Measurements from ENCODE around the gene UFD1.

The UFD1 gene

DNA sequence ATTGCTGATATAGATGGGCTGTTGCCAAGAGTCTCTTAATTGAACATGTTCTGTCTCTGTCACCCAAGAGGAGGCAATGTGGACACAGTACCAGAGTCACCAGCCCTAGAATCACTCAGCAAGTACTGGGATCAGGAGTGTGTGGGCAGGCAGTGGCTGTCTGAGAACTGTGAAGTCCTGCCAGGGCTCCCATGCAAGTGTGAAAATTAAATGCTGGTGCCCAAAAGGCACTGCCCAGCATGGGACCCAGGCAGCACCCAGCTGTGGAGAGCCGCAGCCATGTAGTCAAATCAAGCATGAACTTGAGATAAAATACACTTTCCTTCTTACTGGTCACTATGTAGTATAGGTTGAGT is 67.3 kb downstream of the UFD1 start:
- H3K27ac ChIP-seq = no peak overlapping the region
- TF ChIP-seq ZFX (IDR thresholded peaks at IDR 0.05; ENCODE audit: borderline replicate concordance) = no peak
- TF ChIP-seq, protein P1, sequence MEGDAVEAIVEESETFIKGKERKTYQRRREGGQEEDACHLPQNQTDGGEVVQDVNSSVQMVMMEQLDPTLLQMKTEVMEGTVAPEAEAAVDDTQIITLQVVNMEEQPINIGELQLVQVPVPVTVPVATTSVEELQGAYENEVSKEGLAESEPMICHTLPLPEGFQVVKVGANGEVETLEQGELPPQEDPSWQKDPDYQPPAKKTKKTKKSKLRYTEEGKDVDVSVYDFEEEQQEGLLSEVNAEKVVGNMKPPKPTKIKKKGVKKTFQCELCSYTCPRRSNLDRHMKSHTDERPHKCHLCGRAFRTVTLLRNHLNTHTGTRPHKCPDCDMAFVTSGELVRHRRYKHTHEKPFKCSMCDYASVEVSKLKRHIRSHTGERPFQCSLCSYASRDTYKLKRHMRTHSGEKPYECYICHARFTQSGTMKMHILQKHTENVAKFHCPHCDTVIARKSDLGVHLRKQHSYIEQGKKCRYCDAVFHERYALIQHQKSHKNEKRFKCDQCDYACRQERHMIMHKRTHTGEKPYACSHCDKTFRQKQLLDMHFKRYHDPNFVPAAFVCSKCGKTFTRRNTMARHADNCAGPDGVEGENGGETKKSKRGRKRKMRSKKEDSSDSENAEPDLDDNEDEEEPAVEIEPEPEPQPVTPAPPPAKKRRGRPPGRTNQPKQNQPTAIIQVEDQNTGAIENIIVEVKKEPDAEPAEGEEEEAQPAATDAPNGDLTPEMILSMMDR (IDR thresholded peaks at IDR 0.05) = no peak

DNA sequence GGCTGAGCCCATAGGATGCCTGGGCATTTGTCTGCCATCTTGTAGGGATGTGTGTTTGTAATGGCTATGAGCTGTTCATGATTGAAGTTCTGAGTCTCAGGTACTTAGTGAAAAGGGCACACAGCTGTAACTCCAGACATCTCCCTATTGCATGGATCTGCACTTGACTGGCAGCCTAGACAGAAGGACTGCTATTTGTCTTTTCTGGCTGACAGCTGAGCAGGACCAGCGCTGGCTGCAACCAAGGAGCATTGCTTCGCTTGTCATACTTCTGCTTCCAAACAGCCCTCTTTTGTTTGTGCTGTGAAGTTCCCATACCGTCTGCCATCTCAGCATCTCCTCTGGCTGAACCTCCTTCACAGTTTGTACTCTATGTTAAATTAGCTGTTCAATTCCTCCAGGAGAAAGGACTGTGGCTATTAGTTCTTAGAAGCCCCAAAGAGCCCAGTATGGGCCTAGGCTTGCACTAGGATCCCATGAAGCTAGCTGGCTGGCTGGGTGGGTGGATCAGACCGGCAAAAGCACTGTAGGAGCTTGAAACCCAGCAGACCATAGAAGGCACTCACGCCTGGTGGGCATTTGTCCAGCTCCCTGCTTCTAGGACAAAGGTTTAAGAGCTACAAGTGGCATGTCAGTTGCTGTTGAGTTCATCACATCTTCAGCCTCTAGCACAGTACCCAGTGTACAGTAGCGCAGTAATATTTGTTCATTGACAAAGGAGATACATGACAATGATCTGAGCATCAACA is 67.9 kb downstream of the UFD1 start:
- no peak overlapping the region for H3K27ac ChIP-seq
- TF ChIP-seq ZFX (IDR thresholded peaks at IDR 0.05; ENCODE audit: borderline replicate concordance) = no peak
- TF ChIP-seq, protein P1 (IDR thresholded peaks at IDR 0.05) = no peak

DNA sequence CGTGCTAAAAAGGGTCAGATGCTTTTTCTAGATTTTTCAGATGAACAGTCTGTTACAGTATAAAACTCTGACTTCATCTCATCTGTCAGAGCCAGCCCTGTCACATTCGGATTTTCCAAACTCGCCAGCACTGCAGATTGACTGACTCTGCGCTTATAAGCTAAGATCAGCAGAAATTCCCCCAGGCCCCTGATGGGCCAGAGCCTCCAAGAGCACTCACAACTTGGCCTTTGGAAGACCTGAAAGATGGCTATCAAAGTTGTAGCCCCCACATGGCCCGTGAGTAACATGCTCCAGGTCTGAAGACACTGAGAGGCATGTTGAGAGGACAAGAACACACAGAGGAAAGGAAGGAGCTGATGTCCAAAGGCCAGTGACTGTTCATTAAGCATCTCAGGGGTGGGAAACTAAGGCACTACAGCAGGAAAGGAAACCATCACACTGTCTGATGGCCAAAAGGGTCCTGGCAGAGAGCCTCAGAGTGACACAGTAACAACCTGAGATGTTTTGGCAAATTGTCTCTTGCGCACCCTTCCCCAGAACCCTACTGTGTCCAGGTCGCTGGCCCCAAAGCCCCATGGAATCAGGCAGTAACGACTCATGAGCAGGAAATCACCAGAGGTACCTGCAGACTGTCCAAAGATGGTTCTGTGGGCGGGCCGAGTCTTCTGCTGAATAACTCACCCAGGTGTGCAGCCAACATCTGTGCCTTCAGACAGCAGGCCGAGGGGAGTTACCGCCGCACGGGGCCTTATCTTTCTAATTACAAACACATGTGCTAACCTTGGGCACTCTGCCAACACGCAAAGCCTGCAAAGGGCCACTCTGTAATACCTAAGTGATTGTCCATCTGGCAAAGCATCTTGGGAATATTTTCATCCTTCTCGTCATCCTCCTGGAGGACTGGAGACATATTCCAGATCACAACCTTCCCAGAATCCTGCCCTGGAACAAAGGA is 71.1 kb downstream of the UFD1 start:
- TF ChIP-seq ZFX (IDR thresholded peaks at IDR 0.05; ENCODE audit: borderline replicate concordance) = no peak
- TF ChIP-seq, protein P1 (IDR thresholded peaks at IDR 0.05) = no peak
- no peak overlapping the region for H3K27ac ChIP-seq

DNA sequence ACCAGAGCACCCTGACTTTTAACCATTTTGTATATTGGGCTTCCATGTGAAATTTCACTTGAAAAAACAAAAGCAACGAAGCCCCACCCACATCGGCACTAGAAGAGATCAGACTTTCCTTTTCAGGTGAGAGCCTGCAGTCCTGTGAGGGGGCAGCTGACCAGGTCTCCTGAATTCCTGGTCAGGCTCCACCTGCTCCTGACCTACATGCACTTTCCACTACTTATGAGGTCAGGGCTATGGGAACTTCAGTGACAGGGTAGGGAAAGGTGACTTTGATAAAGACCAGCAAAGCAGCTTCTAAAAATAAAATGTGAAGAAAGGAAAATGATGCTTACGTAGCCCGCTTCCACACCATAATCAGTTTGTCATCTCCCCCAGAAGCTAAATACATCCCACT is 72.1 kb downstream of the UFD1 start:
- TF ChIP-seq, protein P1 (IDR thresholded peaks at IDR 0.05) = no peak
- no peak for TF ChIP-seq ZFX (IDR thresholded peaks at IDR 0.05; ENCODE audit: borderline replicate concordance)
- no peak overlapping the region for H3K27ac ChIP-seq

DNA sequence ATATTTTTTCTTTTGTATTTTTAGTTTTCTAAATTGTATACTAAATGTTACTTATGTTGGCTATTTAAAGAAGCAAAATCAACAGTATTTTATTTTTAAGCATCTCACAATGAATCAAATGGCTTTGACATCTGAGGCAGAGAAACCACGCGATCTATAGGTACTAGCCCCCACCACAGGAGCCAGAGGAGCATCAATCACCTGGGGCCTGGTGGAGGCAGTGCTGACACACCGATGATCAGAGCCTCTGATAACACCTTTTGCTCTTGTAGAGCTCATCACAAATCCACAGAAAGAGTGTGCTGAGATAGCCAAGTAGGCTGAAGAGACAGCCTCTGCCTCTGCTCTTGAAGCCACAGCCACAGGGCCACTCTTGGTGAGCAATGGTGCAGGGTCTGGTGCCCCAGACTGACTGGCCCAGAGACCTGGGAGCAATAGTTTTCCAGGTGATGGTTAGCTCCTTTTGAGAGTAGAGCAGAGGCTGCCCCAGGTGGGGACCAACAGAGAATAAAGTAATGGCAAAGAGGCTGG is 72.6 kb downstream of the UFD1 start:
- no peak for TF ChIP-seq ZFX (IDR thresholded peaks at IDR 0.05; ENCODE audit: borderline replicate concordance)
- TF ChIP-seq, protein P1 (IDR thresholded peaks at IDR 0.05) = no peak
- H3K27ac ChIP-seq = no peak overlapping the region

DNA sequence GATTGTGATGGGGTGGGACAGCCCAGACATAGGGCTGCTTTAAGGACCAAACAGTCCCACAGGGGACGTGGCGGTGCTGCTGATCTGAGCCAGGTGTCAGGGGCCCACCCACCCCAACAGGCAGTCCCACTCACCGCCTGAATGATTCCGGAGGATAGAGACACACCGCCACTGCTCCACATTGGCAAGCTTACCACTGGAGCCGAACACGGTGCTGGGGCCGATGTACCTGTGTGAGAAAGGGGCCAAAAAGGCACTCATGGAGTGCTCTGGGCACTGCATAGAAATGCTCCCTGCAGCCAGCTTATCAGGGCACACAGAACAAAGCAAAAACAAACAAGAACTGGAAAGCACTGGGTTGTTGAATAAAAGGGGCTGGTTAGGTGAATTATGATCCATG is 73.3 kb downstream of the UFD1 start:
- no peak overlapping the region for H3K27ac ChIP-seq
- TF ChIP-seq, protein P1 (IDR thresholded peaks at IDR 0.05) = no peak
- TF ChIP-seq ZFX (IDR thresholded peaks at IDR 0.05; ENCODE audit: borderline replicate concordance) = no peak

Measured in 22Rv1 (cell line).